HG03354 (cell line): ENCODE results near the gene ALDH2.
"Not testable (repeated sequence)": the region's sequence is repeated elsewhere in the genome, so short reads cannot be mapped to it uniquely, and the experiment has no call there.

Source experiments
- ATAC-seq: cut with Tn5 transposase; IDR thresholded peaks from one replicate; pipeline ENCODE4 v1.9.1; 2021; ENCODE audit warnings: mild to moderate bottlenecking; ENCODE audit not compliant: unreplicated experiment, poor library complexity, severe bottlenecking

The ALDH2 gene

GRCh38 chr12:111766608-111767361, at the start of gene ALDH2:
TSS of gene ALDH2 (plus strand) at chr12:111766933. CDS start at chr12:111766983, 50 bp downstream.
- no peak for ATAC-seq

- ATAC-seq: not testable (repeated sequence)
These were observed 47.4 kb upstream of the ALDH2 start for GRCh38 chr12:111719316-111719715.

- ATAC-seq: no peak
These were observed 46.3 kb upstream of the ALDH2 start for GRCh38 chr12:111720457-111720856.

- not testable (repeated sequence) for ATAC-seq
These were observed 42.9 kb upstream of the ALDH2 start for GRCh38 chr12:111723646-111724360.

- ATAC-seq: no peak
These were observed 37.9 kb upstream of the ALDH2 start for GRCh38 chr12:111728795-111729194.

GRCh38 chr12:111730420-111730819, 36.3 kb upstream of the ALDH2 start:
- no peak for ATAC-seq

- no peak for ATAC-seq
These were observed 33.9 kb upstream of the ALDH2 start for GRCh38 chr12:111732786-111733185.

GRCh38 chr12:111733340-111733915, 33.3 kb upstream of the ALDH2 start:
- no peak for ATAC-seq

GRCh38 chr12:111739524-111739923, 27.2 kb upstream of the ALDH2 start:
- ATAC-seq: not testable (repeated sequence)

- ATAC-seq: no peak
These were observed 25.4 kb upstream of the ALDH2 start for GRCh38 chr12:111741235-111741812.

GRCh38 chr12:111745211-111745610, 21.5 kb upstream of the ALDH2 start:
- ATAC-seq: no peak

GRCh38 chr12:111747333-111747732, 19.4 kb upstream of the ALDH2 start:
- no peak for ATAC-seq

GRCh38 chr12:111748151-111748672, 18.5 kb upstream of the ALDH2 start:
- ATAC-seq: no peak

GRCh38 chr12:111748867-111749266, 17.9 kb upstream of the ALDH2 start:
- no peak for ATAC-seq

- ATAC-seq: no peak
These were observed 17.3 kb upstream of the ALDH2 start for GRCh38 chr12:111749391-111749790.

- ATAC-seq: no peak
These were observed 13.4 kb upstream of the ALDH2 start for GRCh38 chr12:111753144-111753881.

- no peak for ATAC-seq
These were observed 12.1 kb upstream of the ALDH2 start for GRCh38 chr12:111754671-111755070.

GRCh38 chr12:111756196-111756595, 10.5 kb upstream of the ALDH2 start:
- no peak for ATAC-seq

- ATAC-seq: no peak
These were observed 10.1 kb upstream of the ALDH2 start for GRCh38 chr12:111756681-111757080.
